Measurements from ENCODE around the gene THAP4. TPM values are rescaled to one million over a fixed set of nuclear protein-coding genes. Genes with fewer than 3 reads are reported as not detected.

THAP4 gene
- total RNA-seq, 2 experiments from 2014 or later: 31.9 to 34.3 TPM

DNA sequence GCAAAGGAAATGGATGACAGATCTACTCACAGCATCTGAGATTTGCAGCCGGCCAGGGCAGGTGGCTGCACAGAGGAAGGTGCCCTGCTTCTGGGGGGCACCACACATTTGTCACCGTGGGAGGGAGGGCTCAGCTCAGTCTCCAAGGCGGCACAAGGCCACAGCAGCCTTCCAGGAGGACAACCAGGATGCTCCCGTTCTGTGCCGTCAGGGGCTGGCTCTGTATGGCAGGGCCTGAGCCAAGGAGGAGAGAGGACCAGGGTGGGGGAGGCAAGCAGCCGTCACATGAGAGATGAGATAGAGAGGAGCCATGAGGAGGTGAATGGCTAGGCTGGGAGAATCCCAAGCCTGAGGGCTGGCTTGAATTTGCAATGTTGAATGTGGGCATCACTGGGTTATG, 83.0 kb downstream of the THAP4 start:
- peaks cover 32% of the 10 kb centered on the region for H3K27me3 Mint-ChIP-seq
- ChIA-PET CTCF (no interaction called here), POLR2A (no interaction called here)
- no peak overlapping the region for H3K27ac Mint-ChIP-seq
- H3K9me3 Mint-ChIP-seq: no peaks in the 10 kb centered on the region
- no peaks in the 10 kb centered on the region for H3K36me3 Mint-ChIP-seq (ENCODE audit: low read depth)
- peaks cover 10% of the 10 kb centered on the region for H3K4me1 Mint-ChIP-seq
- no peak overlapping the region for H3K4me3 Mint-ChIP-seq
- DNase-seq: no peak

DNA sequence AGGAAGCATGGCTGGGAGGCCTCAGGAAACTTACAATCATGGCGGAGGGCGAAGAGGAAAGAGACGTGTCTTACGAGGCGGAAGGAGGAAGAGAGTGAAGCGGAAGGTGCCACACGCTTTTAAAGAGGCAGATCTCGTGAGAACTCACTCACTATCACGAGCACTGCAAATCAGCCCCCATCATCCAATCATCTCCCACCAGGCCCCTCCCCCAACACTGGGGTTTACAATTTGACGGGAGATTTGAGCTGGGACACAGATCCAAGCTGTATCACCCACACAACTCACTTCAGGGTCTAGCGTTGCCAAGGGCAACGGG, 83.5 kb downstream of the THAP4 start:
- POLR2A ChIA-PET: no interaction called here
- H3K36me3 Mint-ChIP-seq (ENCODE audit: low read depth): no peaks in the 10 kb centered on the region
- H3K27ac Mint-ChIP-seq: no peak overlapping the region
- H3K4me1 Mint-ChIP-seq: peaks cover 10% of the 10 kb centered on the region
- peaks cover 32% of the 10 kb centered on the region for H3K27me3 Mint-ChIP-seq
- H3K4me3 Mint-ChIP-seq: no peak overlapping the region
- CTCF ChIA-PET: no interaction called here
- no peaks in the 10 kb centered on the region for H3K9me3 Mint-ChIP-seq
- no peak for DNase-seq

DNA sequence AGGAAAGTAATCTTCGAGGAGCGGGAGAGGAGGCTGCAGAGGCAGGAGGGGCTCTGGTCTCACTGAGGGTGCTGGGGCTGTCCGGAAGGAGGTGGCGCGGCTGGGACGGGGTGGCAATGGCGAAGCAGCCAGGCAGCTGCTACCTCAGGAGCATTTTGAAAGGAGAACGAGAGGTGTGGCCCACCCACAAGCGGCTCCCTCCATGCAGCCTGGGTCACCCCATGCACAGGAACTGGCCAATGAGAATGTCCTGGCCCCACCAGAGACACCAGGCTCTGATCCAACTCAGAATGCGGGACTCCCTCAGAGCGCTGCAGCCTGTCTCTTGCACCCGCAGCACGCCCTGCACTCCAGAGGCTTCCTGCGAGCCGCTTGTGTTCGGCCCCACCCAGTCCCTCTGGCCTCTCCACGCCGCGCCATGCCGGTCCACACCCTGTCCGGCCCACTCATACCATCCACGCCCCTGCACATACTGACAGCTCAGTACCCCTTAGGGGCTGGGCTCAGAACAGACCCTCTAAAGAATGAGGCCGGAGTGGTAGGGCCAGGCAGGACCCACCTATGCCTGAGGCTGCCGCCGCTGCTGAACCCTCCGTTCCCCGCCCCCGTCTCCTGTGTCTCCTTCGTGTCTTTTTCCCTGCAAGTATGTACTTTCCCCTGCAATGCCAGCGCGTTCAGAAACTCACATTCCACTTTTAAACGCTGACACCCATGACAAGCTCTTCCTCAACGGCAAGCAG, 84.8 kb downstream of the THAP4 start:
- H3K27me3 Mint-ChIP-seq: peaks cover 19% of the 10 kb centered on the region
- ChIA-PET POLR2A (no interaction called here), CTCF (no interaction called here)
- H3K27ac Mint-ChIP-seq: no peak overlapping the region
- H3K4me3 Mint-ChIP-seq: no peak overlapping the region
- H3K4me1 Mint-ChIP-seq: peaks cover 6% of the 10 kb centered on the region
- no peak for DNase-seq
- no peaks in the 10 kb centered on the region for H3K36me3 Mint-ChIP-seq (ENCODE audit: low read depth)
- H3K9me3 Mint-ChIP-seq: no peaks in the 10 kb centered on the region

DNA sequence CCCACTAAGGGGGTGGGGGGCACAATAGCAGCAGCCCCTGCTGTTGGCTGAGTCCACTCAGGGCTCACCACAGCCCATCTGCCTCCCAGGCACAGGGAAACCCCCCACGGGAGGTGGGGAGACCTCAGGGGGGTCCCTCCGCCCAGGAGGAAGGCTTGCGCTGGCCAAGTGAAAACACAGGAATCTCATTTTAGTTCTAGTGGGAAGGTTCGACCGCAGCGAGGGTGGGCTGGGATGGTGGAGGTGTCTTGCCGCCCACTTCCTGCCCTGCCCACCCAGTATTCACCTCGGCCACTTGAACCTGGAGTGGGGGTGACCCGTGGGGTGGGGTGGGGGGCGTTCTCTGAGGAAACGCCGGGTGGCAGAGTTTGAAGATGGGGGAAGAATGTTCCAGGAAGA, 85.4 kb downstream of the THAP4 start:
- H3K4me1 Mint-ChIP-seq: peaks cover 6% of the 10 kb centered on the region
- DNase-seq: no peak
- peaks cover 13% of the 10 kb centered on the region for H3K27me3 Mint-ChIP-seq
- H3K36me3 Mint-ChIP-seq (ENCODE audit: low read depth): no peaks in the 10 kb centered on the region
- ChIA-PET CTCF (no interaction called here), POLR2A (no interaction called here)
- no peaks in the 10 kb centered on the region for H3K9me3 Mint-ChIP-seq
- no peak overlapping the region for H3K4me3 Mint-ChIP-seq
- no peak overlapping the region for H3K27ac Mint-ChIP-seq

- ChIA-PET CTCF (no interaction called here), POLR2A (no interaction called here)
- H3K27ac Mint-ChIP-seq: no peak overlapping the region
- H3K36me3 Mint-ChIP-seq (ENCODE audit: low read depth): no peaks in the 10 kb centered on the region
- peaks cover 9% of the 10 kb centered on the region for H3K27me3 Mint-ChIP-seq
- H3K4me1 Mint-ChIP-seq: peaks cover 4% of the 10 kb centered on the region
- H3K4me3 Mint-ChIP-seq: no peak overlapping the region
- no peak for DNase-seq
- no peaks in the 10 kb centered on the region for H3K9me3 Mint-ChIP-seq
Observed at GRCh38 chr2:241550616-241551580, 86.1 kb downstream of the THAP4 start.

DNA sequence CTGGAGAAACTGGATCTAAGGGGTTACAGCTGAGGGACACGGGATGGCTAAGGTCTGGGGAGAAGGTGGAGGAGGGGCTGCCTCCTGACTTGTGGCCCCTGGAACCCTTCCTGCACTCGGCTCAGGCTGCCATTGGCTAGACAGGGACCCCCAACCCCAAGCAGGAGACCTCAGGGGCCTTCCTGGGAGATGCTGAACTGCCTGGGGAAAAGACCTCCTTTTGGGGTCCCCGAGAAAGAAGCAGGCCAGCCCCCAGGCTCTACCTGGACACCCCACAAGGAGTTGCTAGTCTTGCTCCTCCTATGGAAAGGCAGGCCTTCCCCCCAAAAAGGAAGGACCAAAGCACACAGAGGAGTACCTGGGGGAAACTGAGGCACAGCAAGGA, 88.5 kb downstream of the THAP4 start:
- no peak overlapping the region for H3K4me3 Mint-ChIP-seq
- H3K27ac Mint-ChIP-seq: no peak overlapping the region
- DNase-seq: no peak
- CTCF ChIA-PET: no interaction called here
- POLR2A ChIA-PET: no interaction called here
- no peaks in the 10 kb centered on the region for H3K36me3 Mint-ChIP-seq (ENCODE audit: low read depth)
- peaks cover 3% of the 10 kb centered on the region for H3K27me3 Mint-ChIP-seq
- no peaks in the 10 kb centered on the region for H3K4me1 Mint-ChIP-seq
- no peaks in the 10 kb centered on the region for H3K9me3 Mint-ChIP-seq

- Mint-ChIP-seq H3K9me3 (no peaks in the 10 kb centered on the region), H3K36me3 (ENCODE audit: low read depth) (no peaks in the 10 kb centered on the region), H3K27me3 (peaks cover 7% of the 10 kb centered on the region), H3K4me1 (no peaks in the 10 kb centered on the region), H3K27ac (no peak overlapping the region), H3K4me3 (no peak overlapping the region)
- ChIA-PET POLR2A (interaction anchor here (0.6 kb wide), 1 partner anchor 11 kb away, joined by 3 read pairs; no protein-coding TSS in a partner anchor), CTCF (interaction anchor here (0.7 kb wide), 1 partner anchor 155 kb away, joined by 5 read pairs; no protein-coding TSS in a partner anchor)
- DNase-seq: no peak
Observed at GRCh38 chr2:241547781-241548450, 89.0 kb downstream of the THAP4 start.

GRCh38 chr2:241546771-241547498, 90.0 kb downstream of the THAP4 start:
- CTCF ChIA-PET: no interaction called here
- POLR2A ChIA-PET: interaction anchor here (0.6 kb wide), 1 partner anchor 10 kb away, joined by 3 read pairs; no protein-coding TSS in a partner anchor
- H3K27ac Mint-ChIP-seq: no peak overlapping the region
- H3K4me3 Mint-ChIP-seq: no peak overlapping the region
- H3K36me3 Mint-ChIP-seq (ENCODE audit: low read depth): no peaks in the 10 kb centered on the region
- no peaks in the 10 kb centered on the region for H3K4me1 Mint-ChIP-seq
- no peaks in the 10 kb centered on the region for H3K9me3 Mint-ChIP-seq
- DNase-seq: no peak
- H3K27me3 Mint-ChIP-seq: peaks cover 10% of the 10 kb centered on the region

DNA sequence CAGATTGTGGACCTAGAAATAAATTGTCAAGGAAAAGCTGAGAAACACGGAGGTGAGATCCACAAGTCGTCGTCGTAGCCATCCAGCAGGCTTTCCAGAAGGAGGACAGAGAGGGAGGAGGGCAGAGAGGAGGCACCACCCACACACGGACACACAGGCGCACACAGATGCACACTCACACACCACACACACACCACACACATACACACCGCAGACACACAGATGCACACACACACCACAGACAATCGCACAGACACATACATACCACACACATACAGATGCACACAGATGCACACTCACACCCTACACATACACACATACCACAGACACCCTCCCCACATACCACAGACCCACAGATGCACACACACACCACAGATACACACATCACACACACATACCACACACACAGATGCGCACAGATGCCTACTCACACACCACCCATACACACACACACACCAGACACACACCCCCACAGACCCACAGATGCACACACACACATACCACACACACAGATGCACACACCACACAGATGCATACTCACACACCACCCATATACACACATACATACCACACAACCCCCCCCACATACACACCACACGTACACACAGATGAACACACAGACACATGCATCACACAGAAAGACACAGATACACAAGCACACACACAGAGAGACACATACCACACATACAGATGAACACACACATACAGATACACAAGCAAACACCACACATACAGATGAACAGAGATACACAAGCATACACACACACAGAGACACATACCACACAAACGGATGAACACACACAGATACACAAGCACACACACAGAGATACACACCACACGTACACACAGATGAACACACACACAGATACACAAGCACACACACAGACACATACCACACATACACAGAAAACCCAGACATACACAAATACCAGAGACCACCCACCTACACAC, 91.2 kb downstream of the THAP4 start:
- H3K4me1 Mint-ChIP-seq: no peaks in the 10 kb centered on the region
- no peaks in the 10 kb centered on the region for H3K36me3 Mint-ChIP-seq (ENCODE audit: low read depth)
- POLR2A ChIA-PET: no interaction called here
- no peak overlapping the region for H3K27ac Mint-ChIP-seq
- H3K9me3 Mint-ChIP-seq: no peaks in the 10 kb centered on the region
- no peak for DNase-seq
- peaks cover 10% of the 10 kb centered on the region for H3K27me3 Mint-ChIP-seq
- CTCF ChIA-PET: no interaction called here
- no peak overlapping the region for H3K4me3 Mint-ChIP-seq

DNA sequence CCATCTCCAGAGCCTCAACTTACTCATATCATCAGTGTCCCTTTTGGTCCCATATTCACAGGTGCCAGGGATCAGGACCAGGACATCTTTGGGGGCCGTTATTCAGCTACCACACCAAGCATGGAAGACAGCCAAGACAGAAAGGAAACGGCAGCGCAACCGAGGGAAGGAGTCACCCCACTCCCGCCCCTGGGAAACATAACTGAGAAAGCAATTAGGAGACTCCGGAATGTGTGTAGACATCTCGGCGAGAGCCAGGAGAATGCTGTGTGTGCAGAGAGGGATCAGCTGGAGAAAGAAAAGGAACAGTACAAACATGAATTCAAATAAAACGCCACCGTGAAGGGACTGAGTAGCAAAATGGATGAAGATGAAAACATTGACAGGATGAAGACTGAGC, 91.9 kb downstream of the THAP4 start:
- Mint-ChIP-seq H3K27me3 (peaks cover 16% of the 10 kb centered on the region), H3K9me3 (no peaks in the 10 kb centered on the region), H3K4me1 (peaks cover 3% of the 10 kb centered on the region), H3K4me3 (no peak overlapping the region), H3K36me3 (ENCODE audit: low read depth) (no peaks in the 10 kb centered on the region), H3K27ac (no peak overlapping the region)
- no peak for DNase-seq
- POLR2A ChIA-PET: no interaction called here
- CTCF ChIA-PET: no interaction called here

DNA sequence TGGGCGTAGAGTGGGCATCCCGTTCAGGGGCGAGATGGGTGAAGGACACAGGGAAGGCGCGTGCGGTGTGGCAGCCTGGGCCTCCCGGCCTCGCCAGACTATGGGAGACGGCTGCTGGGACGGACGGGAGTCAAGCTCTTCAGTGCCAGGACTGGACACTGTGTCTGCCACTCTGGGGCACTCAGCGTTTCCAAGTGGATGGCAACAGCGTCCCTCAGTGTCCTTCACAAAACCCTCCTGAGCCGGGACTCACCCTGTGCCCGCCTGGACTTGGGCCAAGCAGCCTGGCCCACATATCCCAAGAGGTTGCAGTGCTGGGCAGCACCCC, 94.7 kb downstream of the THAP4 start:
- CTCF ChIA-PET: no interaction called here
- H3K36me3 Mint-ChIP-seq (ENCODE audit: low read depth): no peaks in the 10 kb centered on the region
- H3K4me1 Mint-ChIP-seq: peaks cover 3% of the 10 kb centered on the region
- no peak overlapping the region for H3K27ac Mint-ChIP-seq
- no peaks in the 10 kb centered on the region for H3K9me3 Mint-ChIP-seq
- H3K4me3 Mint-ChIP-seq: no peak overlapping the region
- no peak for DNase-seq
- POLR2A ChIA-PET: no interaction called here
- peaks cover 17% of the 10 kb centered on the region for H3K27me3 Mint-ChIP-seq

DNA sequence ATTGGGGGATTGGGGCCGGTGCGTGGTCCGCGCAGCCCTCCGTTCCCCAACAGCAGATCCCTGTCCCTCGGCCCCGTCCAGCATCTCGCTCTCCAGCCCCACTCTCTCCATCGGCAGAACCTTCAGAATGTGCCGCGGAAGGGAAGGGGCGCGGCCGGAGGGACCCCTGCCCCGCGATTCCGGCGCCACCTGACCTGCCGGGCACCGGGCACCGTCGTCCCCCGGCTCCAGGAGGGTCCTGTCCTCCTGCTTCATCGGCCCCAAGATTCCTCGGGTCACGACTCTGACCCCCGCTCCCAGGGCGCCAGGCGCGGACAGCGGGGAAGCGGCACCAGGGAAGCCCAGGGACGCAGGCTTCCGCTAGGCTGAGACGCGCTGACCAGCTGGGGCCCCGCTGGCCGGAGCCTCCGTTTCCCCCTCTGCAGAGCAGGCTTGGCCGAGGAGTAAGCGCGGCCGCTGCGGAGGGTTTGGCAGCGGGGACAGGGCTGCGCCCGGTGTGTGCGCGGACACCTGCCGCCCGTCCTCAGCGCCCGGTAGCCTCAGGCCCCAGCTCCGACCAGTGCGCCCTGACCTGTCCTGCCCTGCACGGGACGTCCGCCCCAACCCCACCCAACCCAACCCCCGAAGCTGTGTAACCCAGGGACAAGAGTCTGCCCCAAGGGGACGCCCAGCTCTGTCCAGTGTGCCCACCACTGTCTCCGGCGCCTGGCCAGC, 95.2 kb downstream of the THAP4 start:
- no peaks in the 10 kb centered on the region for H3K9me3 Mint-ChIP-seq
- H3K36me3 Mint-ChIP-seq (ENCODE audit: low read depth): no peaks in the 10 kb centered on the region
- H3K27ac Mint-ChIP-seq: no peak overlapping the region
- peaks cover 3% of the 10 kb centered on the region for H3K4me1 Mint-ChIP-seq
- no peak for DNase-seq
- peaks cover 17% of the 10 kb centered on the region for H3K27me3 Mint-ChIP-seq
- ChIA-PET POLR2A (no interaction called here), CTCF (no interaction called here)
- H3K4me3 Mint-ChIP-seq: no peak overlapping the region

All from activated CD4-positive, alpha-beta memory T cell treated with anti-CD3 and anti-CD28 coated beads, Interleukin-2, amount 10 ng/mL, durations not matched to agents 7 days and 5 days (primary cell).